ENCODE data around the gene STAC.
"Not testable (repeated sequence)": the region's sequence is repeated elsewhere in the genome, so short reads cannot be mapped to it uniquely, and the experiment has no call there.

Gene STAC

GRCh38 chr3:36482256-36482655, 102.0 kb downstream of the STAC start:
- peak; percentile 4 for DNase-seq

GRCh38 chr3:36482880-36483279, 102.6 kb downstream of the STAC start:
- DNase-seq, result no peak

GRCh38 chr3:36483709-36484108, 103.4 kb downstream of the STAC start:
- no peak for DNase-seq

GRCh38 chr3:36484386-36484785, 104.1 kb downstream of the STAC start:
- DNase-seq, result no peak

- DNase-seq, result no peak
These were observed 105.9 kb downstream of the STAC start for GRCh38 chr3:36486009-36486795.

- no peak for DNase-seq
These were observed 107.3 kb downstream of the STAC start for GRCh38 chr3:36487616-36488015.

- DNase-seq, result no peak
These were observed 107.9 kb downstream of the STAC start for GRCh38 chr3:36488077-36488789.

GRCh38 chr3:36489101-36489500, 108.8 kb downstream of the STAC start:
- DNase-seq, result no peak

- DNase-seq, result no peak
These were observed 109.5 kb downstream of the STAC start for GRCh38 chr3:36489679-36490425.

- no peak for DNase-seq
These were observed 112.7 kb downstream of the STAC start for GRCh38 chr3:36493051-36493450.

GRCh38 chr3:36494461-36495109, 114.3 kb downstream of the STAC start:
- DNase-seq, result no peak

- DNase-seq, result peak; percentile 9
These were observed 116.7 kb downstream of the STAC start for GRCh38 chr3:36496684-36497633.

- DNase-seq, result not testable (repeated sequence)
These were observed 119.7 kb downstream of the STAC start for GRCh38 chr3:36500053-36500452.

GRCh38 chr3:36501616-36502015, 121.3 kb downstream of the STAC start:
- no peak for DNase-seq

GRCh38 chr3:36505393-36505792, 125.1 kb downstream of the STAC start:
- DNase-seq, result no peak

GRCh38 chr3:36511791-36512486, 131.6 kb downstream of the STAC start:
- DNase-seq, result no peak

GRCh38 chr3:36512555-36512954, 132.3 kb downstream of the STAC start:
- no peak for DNase-seq

- no peak for DNase-seq
These were observed 133.9 kb downstream of the STAC start for GRCh38 chr3:36514171-36514570.

GRCh38 chr3:36519682-36520081, 139.4 kb downstream of the STAC start:
- no peak for DNase-seq

GRCh38 chr3:36520241-36521006, 140.1 kb downstream of the STAC start:
- DNase-seq, result no peak

- no peak for DNase-seq
These were observed 140.7 kb downstream of the STAC start for GRCh38 chr3:36521007-36521379.

Measured in hematopoietic multipotent progenitor cell treated with erythropoietin and hydrocortisone succinate and interleukin-3 and kit ligand, for 8 days (in vitro differentiated cells).